HG03060 (cell line): ENCODE results near the gene TBL1XR1.

Experiments used
- ATAC-seq: cut with Tn5 transposase; IDR thresholded peaks from one replicate; pipeline ENCODE4 v1.9.1; 2021; ENCODE audit warnings: low read depth, moderate number of reproducible peaks; ENCODE audit not compliant: unreplicated experiment

TBL1XR1 gene

DNA sequence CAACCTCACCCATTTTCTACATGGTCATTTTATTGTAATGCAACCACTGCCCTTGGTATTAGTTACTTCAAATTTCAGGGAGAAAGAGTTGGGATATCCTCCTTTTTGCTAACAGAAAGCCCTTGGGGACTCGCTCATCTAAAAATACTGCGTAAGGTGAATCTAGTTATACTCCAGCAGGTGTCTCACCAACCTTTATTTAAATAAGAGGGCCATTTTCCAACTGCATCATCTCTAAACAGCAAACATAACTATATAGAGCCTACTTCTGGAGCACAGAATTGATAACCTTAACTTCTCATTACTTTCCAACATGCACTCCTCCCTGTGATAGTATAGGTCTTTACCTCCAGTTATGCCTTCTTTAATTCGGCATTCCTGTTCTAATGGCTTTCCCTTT is 77.5 kb downstream of the TBL1XR1 start:
- ATAC-seq: no peak

DNA sequence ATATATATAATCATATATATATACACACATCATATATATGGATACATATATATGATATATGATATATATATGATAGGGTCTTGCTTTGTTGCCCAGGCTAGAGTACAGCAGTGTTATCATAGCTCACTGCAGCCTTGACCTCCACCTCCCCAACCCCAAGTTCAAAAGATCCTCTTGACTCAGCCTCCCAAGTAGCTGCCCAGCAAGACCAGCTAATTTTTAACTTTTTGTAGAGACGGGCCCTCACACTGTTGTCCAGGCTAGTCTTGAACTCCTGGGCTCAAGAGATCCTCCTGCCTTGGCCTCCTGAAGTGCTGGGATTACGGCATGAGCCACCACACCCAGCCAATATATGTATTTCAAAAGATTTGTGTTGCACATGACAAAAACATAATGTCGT is 83.0 kb downstream of the TBL1XR1 start:
- no peak for ATAC-seq

- ATAC-seq: no peak
Observed at GRCh38 chr3:177111541-177111949, 85.7 kb downstream of the TBL1XR1 start.

DNA sequence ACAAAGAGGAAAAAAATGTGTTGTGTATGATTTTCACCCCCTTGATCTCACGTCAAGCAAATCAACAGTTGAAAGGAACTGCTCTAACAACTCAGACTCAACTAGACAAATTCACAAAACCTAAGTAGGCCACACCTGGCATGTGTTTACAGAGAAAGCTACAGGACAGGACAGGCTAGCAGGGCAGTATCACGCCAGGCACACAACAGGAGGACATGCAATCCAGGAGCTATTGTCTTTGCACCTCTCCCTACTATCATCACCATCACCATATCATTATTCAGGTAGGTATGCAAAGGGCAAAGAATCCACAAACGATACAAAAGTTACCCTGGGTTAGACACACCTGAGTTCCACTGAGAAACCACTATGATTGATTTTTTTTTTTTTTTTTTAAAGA is 86.4 kb downstream of the TBL1XR1 start:
- ATAC-seq: no peak

DNA sequence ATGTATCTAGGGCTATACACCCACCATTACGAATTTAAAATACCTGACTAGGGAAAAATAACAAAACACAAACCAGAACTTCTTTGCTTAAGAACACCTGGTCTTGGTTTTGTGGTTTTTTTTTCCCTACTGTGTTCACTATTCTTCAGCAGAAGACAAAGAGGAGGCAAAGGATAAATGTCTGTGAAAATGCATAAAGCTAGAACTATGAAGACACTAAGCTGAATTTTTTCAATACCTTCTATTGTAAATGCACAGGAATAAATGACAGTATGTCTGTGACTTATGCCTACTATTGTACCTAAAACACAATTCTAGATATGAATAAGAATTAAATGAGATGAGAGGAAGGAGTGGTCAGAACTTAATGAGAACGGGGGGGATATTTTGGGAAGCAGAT is 86.9 kb downstream of the TBL1XR1 start:
- no peak for ATAC-seq

- ATAC-seq: no peak
Observed at GRCh38 chr3:177109688-177110330, 87.5 kb downstream of the TBL1XR1 start.

- no peak for ATAC-seq
Observed at GRCh38 chr3:177108648-177109047, 88.6 kb downstream of the TBL1XR1 start.

DNA sequence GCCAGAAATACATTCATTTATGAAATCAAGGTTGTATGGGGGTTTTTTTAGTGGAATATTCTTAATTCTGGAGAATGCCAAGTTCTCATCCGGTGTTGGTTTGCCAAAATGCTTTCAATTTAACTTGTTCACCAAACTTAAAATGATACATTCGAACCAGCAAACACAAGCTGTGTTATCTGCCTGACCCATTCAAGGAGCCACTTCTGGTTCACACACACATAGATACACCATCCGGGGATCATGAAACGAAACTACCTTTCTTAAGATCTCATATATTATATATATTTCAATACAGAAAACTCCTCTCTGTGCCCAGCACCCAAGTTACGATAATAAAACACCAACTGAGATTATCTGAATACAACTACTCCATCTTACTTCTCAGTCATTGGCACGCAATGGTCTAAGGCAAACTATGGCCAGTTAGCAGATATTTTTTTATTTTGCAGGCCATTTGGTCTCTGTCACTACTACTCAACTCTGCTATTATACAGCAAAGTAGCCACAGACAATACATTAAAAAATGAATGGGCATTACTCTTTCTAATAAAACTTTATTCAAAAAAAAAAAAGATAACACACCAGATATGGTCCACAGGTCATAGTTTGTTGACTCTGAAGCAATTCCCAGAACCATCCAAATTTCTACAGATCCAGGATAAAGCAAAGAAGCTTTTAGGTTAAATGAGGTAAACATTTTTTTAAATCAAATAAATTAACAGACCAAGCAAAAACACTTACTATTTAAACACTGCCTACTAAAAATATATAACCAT is 89.6 kb downstream of the TBL1XR1 start:
- no peak for ATAC-seq

DNA sequence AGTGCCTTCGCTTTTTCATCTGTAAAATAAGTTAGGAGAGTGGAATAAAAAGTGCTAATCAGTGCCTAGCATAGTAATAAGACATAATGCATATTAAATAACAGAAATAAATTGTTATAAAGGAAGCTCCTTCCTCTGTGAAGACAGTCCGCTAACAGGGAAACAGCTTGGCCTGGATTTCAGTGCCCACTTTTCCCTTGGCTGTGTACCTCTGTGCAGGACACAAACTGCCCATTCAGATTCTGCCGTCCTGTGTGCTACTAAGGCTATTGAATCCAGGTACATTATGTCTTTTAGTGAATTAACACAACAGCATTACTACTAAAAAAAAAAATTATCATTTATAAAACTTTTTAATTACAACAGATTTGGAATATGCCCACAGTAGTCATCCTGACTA is 90.7 kb downstream of the TBL1XR1 start:
- ATAC-seq: no peak

DNA sequence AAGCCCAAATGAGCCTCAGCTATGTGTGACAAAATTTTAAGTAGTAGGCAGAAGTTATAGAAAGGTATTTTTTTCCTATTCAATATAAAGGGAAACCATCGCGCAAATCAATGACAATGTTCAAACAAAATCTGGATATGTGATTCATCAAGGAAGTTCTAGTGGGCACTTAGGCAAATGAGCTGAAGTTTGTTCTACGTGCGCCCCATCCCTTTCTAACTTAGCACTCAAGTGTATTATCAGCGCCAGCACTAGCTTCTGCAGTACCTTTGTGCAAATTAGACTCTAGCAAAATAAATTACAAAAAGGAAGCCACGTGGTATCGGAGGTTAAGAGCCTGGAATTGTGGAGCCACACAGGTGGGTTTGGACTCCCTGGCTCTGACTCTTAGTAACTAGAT is 91.1 kb downstream of the TBL1XR1 start:
- no peak for ATAC-seq

- ATAC-seq: no peak
Observed at GRCh38 chr3:177105623-177106022, 91.7 kb downstream of the TBL1XR1 start.

GRCh38 chr3:177104299-177104992 is 92.8 kb downstream of the TBL1XR1 start:
- ATAC-seq: no peak

DNA sequence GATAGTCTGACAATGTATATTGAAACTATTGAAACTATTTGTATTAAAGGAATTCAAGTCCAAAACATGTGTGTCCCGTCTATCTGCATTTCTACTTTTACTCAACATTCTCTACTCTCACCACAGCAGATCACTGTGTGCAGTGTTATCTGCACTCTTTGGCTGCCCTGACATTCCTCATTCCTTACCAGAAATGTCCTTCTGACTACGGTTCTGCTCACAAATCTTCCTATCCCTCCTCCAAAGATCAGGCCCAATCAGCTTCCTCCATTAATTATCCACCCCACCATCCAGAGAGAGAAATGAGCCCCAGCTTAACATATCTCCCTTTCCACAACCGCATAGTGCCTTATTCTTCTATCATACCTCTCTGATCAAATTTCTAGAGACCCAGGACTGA is 94.7 kb downstream of the TBL1XR1 start:
- no peak for ATAC-seq

GRCh38 chr3:177098551-177098950 is 98.7 kb downstream of the TBL1XR1 start:
- no peak for ATAC-seq

- no peak for ATAC-seq
Observed at GRCh38 chr3:177096615-177097014, 100.7 kb downstream of the TBL1XR1 start.

DNA sequence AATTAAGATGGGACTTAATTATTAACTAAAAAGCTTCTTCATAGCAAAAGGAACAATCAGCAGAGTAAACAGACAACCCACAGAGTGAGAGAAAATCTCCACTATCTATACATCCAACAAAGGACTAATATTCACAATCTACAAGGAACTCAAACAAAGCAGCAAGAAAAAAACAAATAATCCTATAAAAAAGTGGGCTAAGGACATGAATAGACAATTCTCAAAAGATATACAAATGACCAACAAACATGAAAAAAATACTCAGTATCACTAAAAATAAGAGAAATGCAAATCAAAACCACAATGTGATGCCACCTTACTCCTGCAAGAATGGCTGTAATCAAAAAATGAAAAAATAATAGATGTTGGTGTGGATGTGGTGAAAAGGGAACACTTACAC is 103.3 kb downstream of the TBL1XR1 start:
- ATAC-seq: no peak

GRCh38 chr3:177089901-177090300 is 107.4 kb downstream of the TBL1XR1 start:
- ATAC-seq: no peak

DNA sequence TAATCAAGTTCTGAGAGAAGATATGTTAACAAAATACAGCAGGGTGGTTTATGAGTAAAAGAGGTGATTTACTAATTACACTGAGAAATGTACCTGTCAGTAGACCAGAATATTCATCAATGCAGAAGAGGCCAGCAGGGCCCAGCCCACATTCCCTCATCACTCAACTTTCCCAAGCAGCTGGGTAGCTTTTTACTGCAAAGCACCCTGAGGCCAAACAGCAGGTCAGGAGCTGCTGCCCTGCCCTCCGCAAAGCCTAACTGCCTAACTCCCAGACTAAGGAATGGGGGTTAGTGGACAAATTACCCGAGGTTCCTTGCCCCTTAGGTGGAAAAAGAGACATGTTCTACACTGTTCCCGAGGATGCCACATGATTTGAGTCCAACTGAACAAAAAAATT is 108.2 kb downstream of the TBL1XR1 start:
- no peak for ATAC-seq

GRCh38 chr3:177085794-177086193 is 111.5 kb downstream of the TBL1XR1 start:
- no peak for ATAC-seq

DNA sequence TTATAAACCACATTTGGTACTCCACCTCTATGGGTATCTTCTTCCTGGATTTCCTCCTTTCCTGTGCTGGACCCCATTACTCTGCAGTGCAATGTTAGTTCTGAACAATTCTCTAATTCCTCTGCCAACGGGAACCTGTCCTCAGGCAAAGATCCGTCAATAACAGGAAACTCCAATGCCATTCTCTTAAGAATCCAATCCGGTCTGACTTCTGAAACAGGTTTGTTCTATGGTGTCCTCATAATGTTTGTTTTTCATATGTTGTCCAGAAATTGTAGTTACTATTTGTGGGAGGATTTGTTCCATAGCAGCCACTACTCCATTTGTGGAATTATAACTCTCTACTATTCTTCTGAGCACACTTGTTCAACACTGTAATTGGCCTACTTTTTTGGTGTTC is 112.7 kb downstream of the TBL1XR1 start:
- no peak for ATAC-seq

- ATAC-seq: no peak
Observed at GRCh38 chr3:177080122-177080521, 117.2 kb downstream of the TBL1XR1 start.

DNA sequence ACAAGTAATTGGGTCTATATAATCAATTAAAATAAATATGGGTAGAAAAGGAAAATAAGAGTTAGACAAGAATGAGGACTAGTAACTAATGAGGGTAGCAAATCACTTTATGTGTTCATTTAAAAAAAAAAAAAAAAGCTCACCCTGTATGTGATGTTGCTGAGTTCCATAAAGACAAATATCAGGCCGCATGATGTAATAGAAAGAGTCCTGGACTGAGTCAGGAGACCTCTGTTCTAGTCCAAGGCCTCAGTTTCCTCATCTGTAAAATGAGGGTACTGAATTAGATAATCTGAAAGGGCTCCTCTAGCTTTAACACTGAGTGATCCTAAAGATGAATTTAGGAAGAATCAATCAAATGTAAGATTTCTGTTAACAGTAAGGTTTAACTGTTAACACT is 117.6 kb downstream of the TBL1XR1 start:
- no peak for ATAC-seq
